SK-N-SH (cell line): ENCODE measurements around the gene OPA1.

Experiments used
- SIN3A ChIP-seq: IDR thresholded peaks from 2 replicates; pipeline ENCODE4 v1.6.1; 2012; ENCODE audit warnings: low read depth, mild to moderate bottlenecking, low read length, moderate library complexity, borderline replicate concordance
- TF ChIP-seq, protein P1 (sequence below): fragments of 200-600 bp; sonication (generic); IDR thresholded peaks from 2 replicates; pipeline ENCODE4 v1.6.1; 2017; ENCODE audit warnings: antibody characterized with exemption, mild to moderate bottlenecking, moderate library complexity

DNA sequence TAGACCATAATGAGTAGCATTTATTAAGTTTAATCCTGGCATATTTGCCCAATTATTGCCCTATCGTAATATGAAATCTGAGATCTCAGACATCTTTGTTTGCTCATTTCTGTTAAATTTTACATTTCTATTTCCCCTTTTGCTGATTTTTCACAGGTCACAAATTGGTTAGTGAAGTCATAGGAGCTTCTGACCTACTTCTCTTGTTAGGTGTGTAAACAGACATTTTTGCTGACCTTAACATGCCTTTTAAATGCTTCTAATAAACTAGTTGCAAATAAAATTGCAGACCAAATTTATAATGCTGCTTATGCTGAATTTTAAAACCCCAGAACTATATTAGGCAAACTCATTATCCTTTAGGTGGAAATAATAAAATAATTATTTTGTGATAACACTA, 24.6 kb downstream of the OPA1 start:
- TF ChIP-seq, protein P1, sequence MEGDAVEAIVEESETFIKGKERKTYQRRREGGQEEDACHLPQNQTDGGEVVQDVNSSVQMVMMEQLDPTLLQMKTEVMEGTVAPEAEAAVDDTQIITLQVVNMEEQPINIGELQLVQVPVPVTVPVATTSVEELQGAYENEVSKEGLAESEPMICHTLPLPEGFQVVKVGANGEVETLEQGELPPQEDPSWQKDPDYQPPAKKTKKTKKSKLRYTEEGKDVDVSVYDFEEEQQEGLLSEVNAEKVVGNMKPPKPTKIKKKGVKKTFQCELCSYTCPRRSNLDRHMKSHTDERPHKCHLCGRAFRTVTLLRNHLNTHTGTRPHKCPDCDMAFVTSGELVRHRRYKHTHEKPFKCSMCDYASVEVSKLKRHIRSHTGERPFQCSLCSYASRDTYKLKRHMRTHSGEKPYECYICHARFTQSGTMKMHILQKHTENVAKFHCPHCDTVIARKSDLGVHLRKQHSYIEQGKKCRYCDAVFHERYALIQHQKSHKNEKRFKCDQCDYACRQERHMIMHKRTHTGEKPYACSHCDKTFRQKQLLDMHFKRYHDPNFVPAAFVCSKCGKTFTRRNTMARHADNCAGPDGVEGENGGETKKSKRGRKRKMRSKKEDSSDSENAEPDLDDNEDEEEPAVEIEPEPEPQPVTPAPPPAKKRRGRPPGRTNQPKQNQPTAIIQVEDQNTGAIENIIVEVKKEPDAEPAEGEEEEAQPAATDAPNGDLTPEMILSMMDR, result no peak
- TF ChIP-seq SIN3A, result no peak
